Ascending aorta (tissue), 2 donors: ENCODE results near the gene HNRNPL. TPM values are rescaled to one million over a fixed set of nuclear protein-coding genes. Genes with fewer than 3 reads are reported as not detected.
"Not testable (repeated sequence)": the region's sequence is repeated elsewhere in the genome, so short reads cannot be mapped to it uniquely, and the experiment has no call there.

Experiments
- DNase-seq, 2 donors: peaks; one replicate each; pipeline ENCODE4 v3.0.0-alpha.2; 2019; ENCODE audit warnings: low spot score in 2 of 2
- H3K27ac ChIP-seq, 2 donors: fragments of 200-600 bp; sonication (generic); one replicate each; pipeline ENCODE4 v1.5.1; 2016 to 2017; ENCODE audit warnings: mild to moderate bottlenecking in 1 of 2
- H3K27me3 ChIP-seq: fragments of 200-600 bp; sonication (generic); one replicate; pipeline ENCODE4 v1.5.1; 2017
- H3K36me3 ChIP-seq, 2 donors: fragments of 200-600 bp; sonication (generic); one replicate each; pipeline ENCODE4 v1.5.1; 2016
- H3K4me1 ChIP-seq, 2 donors: fragments of 200-600 bp; sonication (generic); one replicate each; pipeline ENCODE4 v1.5.1; 2016 to 2017; ENCODE audit warnings: mild to moderate bottlenecking in 1 of 2
- H3K4me3 ChIP-seq, 2 donors: fragments of 200-600 bp; sonication (generic); one replicate each; pipeline ENCODE4 v1.5.1; 2016 to 2017; ENCODE audit warnings: mild to moderate bottlenecking in 1 of 2
- H3K9me3 ChIP-seq, 2 donors: fragments of 200-600 bp; sonication (generic); one replicate each; pipeline ENCODE4 v1.5.1; 2016
- intact Hi-C: fragments of 100-400 bp; cut with DNase I; formaldehyde crosslinking; loops from one replicate; pipeline ENCODE4 v1.15.1; 2023
- total RNA-seq: library from RNA; depleted of rRNA; stranded (reverse); fragments of >200 nt; gene quantifications from one replicate; pipeline ENCODE4 v1.1.0, GENCODE V29; 2016
- TF ChIP-seq, protein P1 (sequence below), 3 experiments: fragments of 200-600 bp in 2 of 3; fragments of 450-650 bp in 1 of 3; sonication (generic) in 2 of 3; IDR thresholded peaks; one replicate each; pipeline ENCODE4 v1.5.1; 2016 to 2019; ENCODE audit warnings: antibody characterized with exemption in 3 of 3, mild to moderate bottlenecking in 1 of 3, moderate library complexity in 1 of 3

HNRNPL gene
- total RNA-seq, 1 donor from 2014 or later, result 110 TPM

DNA sequence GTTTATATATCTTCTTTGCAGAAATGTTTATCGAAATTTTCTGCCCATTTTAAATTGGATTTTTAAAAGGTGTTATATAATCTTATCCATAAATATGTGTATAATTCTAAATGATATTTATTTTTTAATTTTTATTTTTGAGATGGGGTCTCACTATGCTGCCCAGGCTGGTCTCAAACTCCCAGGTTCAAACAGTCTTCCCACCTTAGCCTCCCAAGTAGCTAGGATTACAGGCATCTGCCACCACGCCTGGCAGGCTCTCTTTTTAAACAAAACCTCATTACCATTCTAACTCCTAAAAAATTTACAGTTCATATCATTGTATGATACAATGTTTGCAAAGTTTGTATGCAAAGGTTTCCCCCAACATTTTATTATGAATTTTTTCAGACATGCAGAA, 53.6 kb downstream of the HNRNPL start:
- TF ChIP-seq, protein P1, sequence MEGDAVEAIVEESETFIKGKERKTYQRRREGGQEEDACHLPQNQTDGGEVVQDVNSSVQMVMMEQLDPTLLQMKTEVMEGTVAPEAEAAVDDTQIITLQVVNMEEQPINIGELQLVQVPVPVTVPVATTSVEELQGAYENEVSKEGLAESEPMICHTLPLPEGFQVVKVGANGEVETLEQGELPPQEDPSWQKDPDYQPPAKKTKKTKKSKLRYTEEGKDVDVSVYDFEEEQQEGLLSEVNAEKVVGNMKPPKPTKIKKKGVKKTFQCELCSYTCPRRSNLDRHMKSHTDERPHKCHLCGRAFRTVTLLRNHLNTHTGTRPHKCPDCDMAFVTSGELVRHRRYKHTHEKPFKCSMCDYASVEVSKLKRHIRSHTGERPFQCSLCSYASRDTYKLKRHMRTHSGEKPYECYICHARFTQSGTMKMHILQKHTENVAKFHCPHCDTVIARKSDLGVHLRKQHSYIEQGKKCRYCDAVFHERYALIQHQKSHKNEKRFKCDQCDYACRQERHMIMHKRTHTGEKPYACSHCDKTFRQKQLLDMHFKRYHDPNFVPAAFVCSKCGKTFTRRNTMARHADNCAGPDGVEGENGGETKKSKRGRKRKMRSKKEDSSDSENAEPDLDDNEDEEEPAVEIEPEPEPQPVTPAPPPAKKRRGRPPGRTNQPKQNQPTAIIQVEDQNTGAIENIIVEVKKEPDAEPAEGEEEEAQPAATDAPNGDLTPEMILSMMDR (IDR thresholded peaks at IDR 0.05), result no peak
- Histone ChIP-seq H3K36me3 (no peaks in the 10 kb centered on the region), H3K27ac (no peak overlapping the region), H3K4me3 (no peak overlapping the region), H3K27me3 (no peaks in the 10 kb centered on the region), H3K4me1 (peaks cover 0 to 6% of the 10 kb centered on the region in 2 donors), H3K9me3 (no peaks in the 10 kb centered on the region)
- DNase-seq, result no peak
- intact Hi-C loops, result no loop called here

DNA sequence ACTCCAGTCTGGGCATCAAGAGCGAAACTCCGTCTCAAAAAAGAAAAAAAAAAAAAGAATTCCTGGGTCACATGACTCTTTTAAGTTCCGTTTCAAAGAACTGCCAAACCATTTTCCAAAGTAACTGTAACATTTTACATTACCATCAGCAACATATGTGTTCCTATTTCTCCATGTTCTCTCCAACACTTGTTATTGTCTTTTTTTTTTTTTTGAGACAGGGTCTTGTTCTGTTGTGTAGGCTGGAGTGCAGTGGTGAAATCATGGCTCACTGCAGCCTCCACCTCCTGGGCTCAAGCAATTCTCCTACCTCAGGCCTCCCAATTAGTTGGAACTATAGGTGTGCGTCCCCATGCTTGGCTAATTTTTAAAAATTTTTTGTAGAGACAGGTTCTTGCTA, 54.2 kb downstream of the HNRNPL start:
- DNase-seq, result no peak
- intact Hi-C loops, result loop anchor here (2.0 kb wide), 1 partner anchor 21 kb away; no protein-coding TSS in a partner anchor
- Histone ChIP-seq H3K9me3 (no peaks in the 10 kb centered on the region), H3K27me3 (no peaks in the 10 kb centered on the region), H3K27ac (no peak overlapping the region), H3K4me3 (no peak overlapping the region), H3K4me1 (peaks cover 0 to 6% of the 10 kb centered on the region in 2 donors), H3K36me3 (no peaks in the 10 kb centered on the region)
- TF ChIP-seq, protein P1 (IDR thresholded peaks at IDR 0.05), result no peak

DNA sequence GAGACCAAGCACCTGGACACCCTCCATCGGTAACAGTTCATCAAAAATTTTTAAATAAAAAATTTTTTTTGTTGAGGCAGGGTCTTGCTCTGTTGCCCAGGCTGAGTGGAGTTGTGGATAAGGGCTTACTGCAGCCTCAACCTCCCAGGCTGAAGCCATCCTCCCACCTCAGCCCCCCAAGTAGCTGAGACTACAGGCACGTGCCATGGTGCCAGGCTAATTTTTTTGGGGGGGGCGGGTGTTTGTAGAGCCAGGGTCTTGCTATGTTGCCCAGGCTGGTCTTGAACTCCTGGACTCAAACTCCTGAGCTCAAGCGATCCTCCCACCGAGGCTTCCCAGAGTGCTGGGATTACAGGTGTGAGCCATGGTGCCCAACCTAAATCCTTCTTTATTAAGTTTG, 56.1 kb downstream of the HNRNPL start:
- no peak for DNase-seq
- no peaks in the 10 kb centered on the region for H3K9me3 ChIP-seq
- H3K4me1 ChIP-seq, result peaks cover 0 to 6% of the 10 kb centered on the region in 2 donors
- no peak overlapping the region for H3K27ac ChIP-seq
- TF ChIP-seq, protein P1 (IDR thresholded peaks at IDR 0.05), result no peak
- intact Hi-C loops, result loop anchor here (2.0 kb wide), 1 partner anchor 19 kb away; no protein-coding TSS in a partner anchor
- no peak overlapping the region for H3K4me3 ChIP-seq
- H3K36me3 ChIP-seq, result no peaks in the 10 kb centered on the region
- no peaks in the 10 kb centered on the region for H3K27me3 ChIP-seq

DNA sequence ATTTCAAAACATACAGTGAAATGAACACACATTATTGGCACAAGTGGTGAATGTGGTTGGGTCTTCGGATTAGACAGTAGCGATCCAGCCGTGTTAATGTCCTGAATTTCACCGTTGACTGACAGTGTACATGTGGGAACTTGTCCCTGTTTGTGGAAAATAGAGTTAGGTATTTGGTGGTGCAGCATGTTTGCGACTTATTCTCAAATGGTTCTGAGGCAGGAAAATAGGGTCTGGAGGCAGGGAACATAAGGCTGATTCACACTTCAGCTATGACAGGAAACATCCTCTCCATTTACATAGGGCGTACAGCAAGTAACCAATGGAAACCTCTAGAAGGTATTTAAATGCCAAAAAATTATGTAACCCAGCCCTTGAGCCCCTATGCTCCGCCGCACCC, 56.6 kb downstream of the HNRNPL start:
- intact Hi-C loops, result no loop called here

DNA sequence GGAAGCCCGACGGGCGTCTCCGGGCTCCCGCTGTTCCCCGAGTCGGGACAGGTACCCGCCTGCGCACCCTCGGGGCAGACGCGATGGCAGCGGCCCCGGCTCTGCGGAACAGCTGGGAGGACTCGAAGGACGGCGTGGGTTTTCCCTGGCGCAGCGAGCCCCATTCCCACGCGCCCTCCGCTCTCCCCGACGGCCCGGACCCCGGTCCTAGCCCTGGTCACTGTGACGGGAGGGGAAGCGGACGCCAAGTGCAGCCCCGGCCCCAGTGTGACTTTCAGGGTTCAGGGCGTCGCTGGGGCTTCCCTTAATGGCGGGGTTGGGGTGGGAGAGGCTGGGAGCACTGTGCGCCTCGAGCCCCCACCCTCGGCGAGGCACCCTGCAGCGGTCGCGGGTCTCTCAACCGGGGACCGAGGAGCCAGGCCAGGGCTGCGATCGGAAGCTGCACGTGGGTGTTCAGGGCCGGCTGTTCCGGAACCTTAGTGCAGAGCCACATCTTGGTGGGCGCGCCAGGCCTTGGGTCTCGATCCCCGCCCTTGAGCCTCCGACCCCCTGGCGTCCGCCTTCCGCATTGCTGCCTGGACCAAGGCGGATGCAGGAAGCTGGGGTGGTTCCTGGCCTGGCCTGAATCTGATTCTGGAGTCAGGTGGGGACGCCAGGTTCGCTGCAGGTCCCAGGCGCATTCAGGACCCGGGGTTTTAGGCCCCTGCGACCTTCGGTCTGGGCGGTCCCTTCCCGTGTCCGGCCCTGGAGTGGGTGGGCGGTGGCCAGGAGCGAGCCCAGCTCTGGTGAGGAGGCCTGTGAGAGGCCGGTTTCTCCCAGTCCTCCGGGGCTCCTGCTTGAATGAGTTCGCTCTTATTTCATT, 57.3 kb downstream of the HNRNPL start:
- Histone ChIP-seq H3K9me3 (no peaks in the 10 kb centered on the region), H3K4me1 (peaks cover 0 to 6% of the 10 kb centered on the region in 2 donors), H3K36me3 (no peaks in the 10 kb centered on the region), H3K4me3 (peak overlapping the region; percentile 33 to 42), H3K27ac (no peak overlapping the region), H3K27me3 (no peaks in the 10 kb centered on the region)
- intact Hi-C loops, result no loop called here
- peak in 1 of 2 donors; percentile 72 for DNase-seq
- TF ChIP-seq, protein P1 (IDR thresholded peaks at IDR 0.05), result peak in 2 of 3 experiments; percentile 15 to 34

More for the DNA sequence above, 56.6 kb downstream of the HNRNPL start:
- Histone ChIP-seq H3K4me3 (no peak overlapping the region), H3K27me3 (no peaks in the 10 kb centered on the region), H3K27ac (no peak overlapping the region), H3K9me3 (no peaks in the 10 kb centered on the region), H3K36me3 (no peaks in the 10 kb centered on the region), H3K4me1 (peaks cover 0 to 6% of the 10 kb centered on the region in 2 donors)
- TF ChIP-seq, protein P1 (IDR thresholded peaks at IDR 0.05), result no peak
- no peak for DNase-seq

DNA sequence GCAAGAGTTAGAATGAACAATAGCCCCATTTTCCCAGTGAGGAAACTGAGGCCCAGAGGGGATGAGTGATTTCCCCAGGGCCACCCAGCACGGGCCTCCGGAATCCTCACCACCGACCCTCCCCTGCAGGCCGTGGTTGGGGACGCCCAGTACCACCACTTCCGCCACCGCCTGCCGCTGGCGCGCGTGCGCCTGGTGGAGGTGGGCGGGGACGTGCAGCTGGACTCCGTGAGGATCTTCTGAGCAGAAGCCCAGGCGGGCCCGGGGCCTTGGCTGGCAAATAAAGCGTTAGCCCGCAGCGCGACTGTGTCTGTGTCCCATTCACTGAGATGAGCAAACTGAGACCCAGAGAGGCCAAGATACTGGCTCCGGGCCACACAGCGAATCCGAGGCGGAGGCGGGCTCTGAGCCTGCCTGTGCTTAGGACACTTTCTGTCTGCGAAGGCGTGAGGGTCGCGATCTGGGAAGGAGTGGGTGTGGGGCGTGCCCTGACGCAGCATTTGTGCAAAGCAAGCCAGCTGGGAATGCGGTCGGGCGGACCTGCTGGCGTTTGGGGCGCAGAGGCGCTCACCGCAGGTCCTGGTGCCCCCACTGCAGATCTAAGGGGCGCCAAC, 58.2 kb downstream of the HNRNPL start:
- DNase-seq, H3K27ac ChIP-seq, H3K4me1 ChIP-seq, intact Hi-C loops, H3K9me3 ChIP-seq, H3K27me3 ChIP-seq, H3K4me3 ChIP-seq, H3K36me3 ChIP-seq: not testable (repeated sequence)

DNA sequence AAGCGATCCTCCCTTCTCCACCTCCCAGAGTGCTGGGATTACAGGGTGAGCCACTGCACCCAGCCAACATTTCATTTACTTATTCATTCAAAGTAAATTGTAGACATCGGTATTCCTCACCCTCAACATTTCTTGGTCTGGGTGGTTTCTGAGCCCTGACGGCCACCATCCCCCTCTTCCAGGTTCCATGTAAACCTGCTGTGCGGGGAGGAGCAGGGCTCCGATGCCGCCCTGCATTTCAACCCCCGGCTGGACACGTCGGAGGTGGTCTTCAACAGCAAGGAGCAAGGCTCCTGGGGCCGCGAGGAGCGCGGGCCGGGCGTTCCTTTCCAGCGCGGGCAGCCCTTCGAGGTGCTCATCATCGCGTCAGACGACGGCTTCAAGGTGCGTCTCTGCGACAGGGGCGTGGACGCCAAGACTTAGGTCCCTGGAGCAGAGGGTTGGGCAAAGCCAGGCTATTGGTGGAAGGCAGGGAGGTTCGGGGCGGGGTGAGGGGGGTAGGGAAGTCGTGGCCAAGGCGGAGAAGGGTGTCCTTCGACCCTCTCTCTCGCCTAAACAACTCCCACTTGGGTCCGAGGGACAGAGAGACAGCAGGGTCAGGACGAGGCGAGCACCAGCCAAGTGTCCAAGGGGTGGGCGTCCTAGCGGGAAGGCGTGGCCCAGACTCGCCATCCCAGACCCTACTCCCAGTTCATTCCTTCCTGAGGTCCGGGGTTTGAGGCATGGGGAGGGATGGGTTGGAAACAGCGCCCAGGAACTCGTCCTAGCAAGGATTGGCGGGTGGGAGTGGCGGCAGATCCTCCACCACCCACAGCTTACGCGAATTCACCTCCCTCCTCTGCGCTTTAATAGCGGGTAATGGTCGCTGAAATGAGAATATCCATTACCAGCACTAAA, 59.0 kb downstream of the HNRNPL start:
- DNase-seq, intact Hi-C loops, H3K27ac ChIP-seq, H3K4me3 ChIP-seq, H3K36me3 ChIP-seq, H3K27me3 ChIP-seq, H3K9me3 ChIP-seq, H3K4me1 ChIP-seq: not testable (repeated sequence)
